Measurements from ENCODE around the gene DBN1.
A peak's percentile ranks its signal among the peaks of the same experiment; 100 is the strongest.

The DBN1 gene

DNA sequence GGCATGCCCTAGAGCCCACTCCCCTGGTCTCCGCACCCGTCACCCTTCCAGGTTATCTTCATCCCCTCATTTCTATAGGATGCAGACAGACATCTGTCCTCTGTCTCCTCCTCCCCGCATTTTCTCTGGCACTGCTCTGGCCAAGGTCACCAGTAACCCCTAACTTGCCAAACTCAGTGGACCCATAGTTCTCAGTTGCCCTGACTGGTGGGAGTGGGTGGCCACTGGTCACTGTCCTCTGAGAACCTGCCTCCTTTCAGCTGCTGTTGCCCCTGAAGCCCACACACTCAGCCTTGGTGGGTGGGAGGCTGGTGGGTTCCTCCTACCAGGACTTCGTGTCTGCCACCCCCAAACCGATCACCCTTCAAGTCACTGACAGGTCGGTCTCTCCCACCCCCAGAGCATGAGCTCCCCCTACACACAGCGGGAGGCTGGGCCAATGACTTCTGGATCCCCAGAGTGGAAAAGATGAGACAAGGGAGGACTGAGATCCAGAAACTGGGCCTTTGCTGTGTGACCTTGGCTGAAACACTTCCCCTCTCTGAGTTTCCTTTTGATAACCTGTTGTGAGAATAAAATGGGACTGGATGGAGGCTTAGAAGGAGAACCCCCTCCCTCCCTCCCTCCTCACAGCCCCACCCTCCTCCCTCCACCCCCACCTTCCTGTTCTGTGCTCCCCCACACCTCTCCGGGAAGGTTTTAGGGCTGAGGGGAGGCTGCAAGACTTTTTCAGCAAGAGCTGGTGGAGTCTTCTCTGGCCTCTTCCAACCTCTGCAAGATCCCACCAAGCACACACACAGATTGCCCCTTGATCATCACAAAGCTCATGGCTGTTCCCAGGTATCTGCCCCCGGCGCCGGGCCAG is 2.4 kb upstream of the DBN1 start:
- peak overlapping the region; percentile 5 for H3K4me3 Mint-ChIP-seq
- H3K27ac Mint-ChIP-seq, result peak overlapping the region; percentile 62
- no peaks in the 10 kb centered on the region for H3K9me3 Mint-ChIP-seq
- H3K36me3 Mint-ChIP-seq (ENCODE audit: low read depth), result peaks cover 10% of the 10 kb centered on the region
- no peak for DNase-seq
- peaks cover 5% of the 10 kb centered on the region for H3K27me3 Mint-ChIP-seq
- peaks cover 66% of the 10 kb centered on the region for H3K4me1 Mint-ChIP-seq (ENCODE audit: low read depth)

DNA sequence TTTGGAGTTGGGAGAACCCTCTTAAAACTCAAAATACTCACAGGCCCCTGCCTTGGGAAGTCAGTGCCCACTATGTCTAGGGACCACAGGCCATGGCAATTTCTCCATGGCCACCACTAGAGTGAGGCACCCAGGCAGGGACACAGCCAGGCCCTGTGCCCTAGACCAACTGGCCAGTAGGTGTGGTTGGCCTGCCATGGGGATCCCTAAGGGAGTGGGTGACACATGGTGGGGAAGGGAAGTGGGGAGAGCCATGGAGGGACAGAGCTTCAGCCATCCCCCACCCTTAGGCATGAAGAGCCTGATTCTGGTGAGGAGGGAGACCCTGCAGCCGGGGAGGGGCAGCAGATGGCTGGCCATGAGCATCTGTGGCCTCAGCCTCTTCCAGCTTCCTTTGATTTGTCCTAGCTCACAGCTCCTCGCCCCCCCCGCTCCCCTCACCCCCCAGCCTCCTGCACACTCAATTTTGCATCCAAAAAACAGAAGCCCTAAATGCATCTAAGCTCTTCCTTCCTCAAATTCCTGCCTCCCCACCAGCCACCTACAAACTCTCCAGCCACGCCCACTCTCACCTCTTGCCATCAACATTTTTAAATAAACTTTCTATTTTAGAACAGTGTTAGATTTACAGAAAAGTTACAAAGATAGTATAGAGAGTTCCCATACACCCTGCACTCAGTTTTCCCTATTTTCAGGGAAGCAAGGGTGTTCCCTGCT is 1.6 kb upstream of the DBN1 start:
- no peaks in the 10 kb centered on the region for H3K9me3 Mint-ChIP-seq
- H3K4me1 Mint-ChIP-seq (ENCODE audit: low read depth), result peaks cover 69% of the 10 kb centered on the region
- peaks cover 16% of the 10 kb centered on the region for H3K36me3 Mint-ChIP-seq (ENCODE audit: low read depth)
- H3K4me3 Mint-ChIP-seq, result peak overlapping the region; percentile 72
- peak overlapping the region; percentile 62 for H3K27ac Mint-ChIP-seq
- peaks cover 5% of the 10 kb centered on the region for H3K27me3 Mint-ChIP-seq
- no peak for DNase-seq

DNA sequence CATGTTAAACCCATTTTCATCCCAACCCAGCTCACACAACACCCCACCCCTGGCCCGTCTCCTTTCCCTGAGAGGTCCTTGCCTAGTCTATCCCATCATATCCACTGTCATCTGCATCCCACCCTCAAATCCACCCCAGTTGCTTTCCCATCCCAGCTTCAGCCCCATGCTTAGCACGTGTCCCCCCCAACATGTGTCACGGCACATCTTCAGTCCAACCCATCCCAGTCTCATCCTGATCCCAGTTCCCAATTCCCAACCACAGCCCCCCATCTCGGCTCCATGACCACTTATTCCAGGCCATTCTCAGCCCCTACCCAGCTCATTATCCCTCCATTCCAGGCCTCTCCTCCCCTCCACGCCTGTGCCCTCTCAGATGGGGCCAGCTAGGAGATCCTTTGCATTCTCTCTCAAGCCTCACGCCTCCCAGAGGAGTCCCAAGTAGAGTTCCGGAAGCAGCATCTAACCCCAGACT is 605 bp upstream of the DBN1 start:
- Mint-ChIP-seq H3K4me1 (ENCODE audit: low read depth) (peaks cover 60% of the 10 kb centered on the region), H3K9me3 (no peaks in the 10 kb centered on the region), H3K27ac (peak overlapping the region; percentile 50), H3K4me3 (peak overlapping the region; percentile 72), H3K36me3 (ENCODE audit: low read depth) (peaks cover 20% of the 10 kb centered on the region), H3K27me3 (peaks cover 5% of the 10 kb centered on the region)
- no peak for DNase-seq

DNA sequence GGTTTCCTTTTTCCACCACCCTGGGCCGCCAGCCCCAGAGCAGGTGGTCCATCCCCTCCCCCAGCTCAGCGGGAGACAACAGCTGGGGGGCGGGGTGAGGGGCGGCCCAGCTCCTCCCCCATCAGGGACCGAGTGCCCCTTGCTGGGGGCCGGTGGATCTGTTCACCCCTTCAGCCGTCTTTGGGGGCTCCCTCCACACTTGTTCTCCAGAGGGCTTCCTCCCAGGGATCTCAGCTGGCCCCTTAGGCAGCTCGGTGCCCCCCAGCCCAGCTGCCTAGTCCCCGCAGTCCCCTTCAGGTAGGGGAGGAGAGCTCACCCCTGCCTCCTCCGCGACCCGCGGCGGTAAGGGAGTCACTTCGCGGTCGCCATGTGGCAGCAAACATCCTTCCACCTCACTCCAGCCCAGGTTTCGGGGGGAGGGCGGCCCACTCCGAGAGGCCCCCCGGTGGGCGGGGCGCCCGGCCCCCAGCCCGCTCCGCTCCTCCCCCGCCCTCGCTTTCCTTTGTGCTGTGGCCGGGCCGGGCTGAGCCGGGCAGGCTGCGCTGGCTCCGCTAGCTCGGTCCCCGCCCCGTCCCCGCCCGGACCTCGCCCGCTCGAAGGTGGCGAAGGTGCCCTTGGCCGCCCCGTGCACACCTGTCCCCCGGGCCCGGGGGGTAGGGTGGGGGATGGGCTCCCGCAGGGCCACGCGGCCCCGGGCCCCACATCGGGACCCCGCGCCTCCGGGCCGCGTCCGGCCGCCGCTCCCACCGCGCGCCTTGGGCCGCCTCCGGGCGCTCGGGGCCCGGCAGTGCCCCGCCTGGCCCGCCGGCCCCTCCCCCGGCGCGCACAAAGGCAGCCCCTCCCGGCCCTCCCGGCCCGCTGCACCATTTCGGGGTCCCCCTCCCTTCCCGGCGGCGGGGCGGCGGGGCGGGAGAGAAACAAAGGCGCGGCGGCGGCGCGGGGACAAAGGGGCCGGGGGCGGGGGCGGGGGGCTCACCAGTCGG is 683 bp downstream of the DBN1 start:
- H3K4me1 Mint-ChIP-seq (ENCODE audit: low read depth), result peaks cover 48% of the 10 kb centered on the region
- peaks cover 5% of the 10 kb centered on the region for H3K27me3 Mint-ChIP-seq
- peak; percentile 80 for DNase-seq
- peak overlapping the region; percentile 82 for H3K27ac Mint-ChIP-seq
- H3K36me3 Mint-ChIP-seq (ENCODE audit: low read depth), result peaks cover 25% of the 10 kb centered on the region
- H3K9me3 Mint-ChIP-seq, result no peaks in the 10 kb centered on the region
- peak overlapping the region; percentile 78 for H3K4me3 Mint-ChIP-seq

DNA sequence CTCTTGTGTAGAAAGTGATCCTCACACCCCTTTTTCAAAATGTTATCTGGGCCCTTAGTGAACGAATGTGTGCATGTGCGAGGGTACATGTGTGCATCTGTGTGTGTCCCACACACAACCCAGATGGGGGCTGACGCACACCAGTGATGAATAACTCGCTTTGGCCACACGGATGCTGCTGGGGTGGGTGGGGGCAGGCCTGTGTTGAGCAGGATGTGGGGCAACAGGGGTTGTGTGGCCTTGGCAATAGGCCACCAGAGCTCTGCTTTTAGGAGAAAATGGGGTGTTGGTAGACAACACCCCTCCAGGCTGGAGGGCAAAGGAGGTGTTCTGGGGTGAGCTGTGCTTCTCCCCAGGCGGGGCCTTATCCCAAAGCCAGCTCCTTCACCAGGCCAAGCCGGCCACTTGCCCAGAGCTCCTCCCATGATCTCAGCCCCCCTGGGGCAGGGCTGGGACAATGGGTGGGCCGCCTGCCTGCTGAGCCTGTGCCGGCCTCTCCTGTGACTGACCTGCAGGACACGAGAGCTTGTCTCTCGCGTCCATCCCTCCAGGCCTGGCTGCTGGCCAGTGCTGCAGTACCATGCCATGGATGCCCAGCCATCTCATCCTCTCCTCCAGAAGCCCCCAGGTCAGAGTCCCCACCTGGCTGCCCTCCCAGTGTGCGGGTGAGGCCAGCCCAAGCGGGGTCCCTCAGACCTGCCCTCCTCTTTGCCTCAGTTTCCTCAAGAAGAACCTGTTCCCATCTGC is 1.7 kb downstream of the DBN1 start:
- Mint-ChIP-seq H3K4me3 (peak overlapping the region; percentile 78), H3K27me3 (peaks cover 5% of the 10 kb centered on the region), H3K4me1 (ENCODE audit: low read depth) (peaks cover 45% of the 10 kb centered on the region), H3K9me3 (no peaks in the 10 kb centered on the region), H3K36me3 (ENCODE audit: low read depth) (peaks cover 33% of the 10 kb centered on the region), H3K27ac (peak overlapping the region; percentile 84)
- DNase-seq, result no peak

DNA sequence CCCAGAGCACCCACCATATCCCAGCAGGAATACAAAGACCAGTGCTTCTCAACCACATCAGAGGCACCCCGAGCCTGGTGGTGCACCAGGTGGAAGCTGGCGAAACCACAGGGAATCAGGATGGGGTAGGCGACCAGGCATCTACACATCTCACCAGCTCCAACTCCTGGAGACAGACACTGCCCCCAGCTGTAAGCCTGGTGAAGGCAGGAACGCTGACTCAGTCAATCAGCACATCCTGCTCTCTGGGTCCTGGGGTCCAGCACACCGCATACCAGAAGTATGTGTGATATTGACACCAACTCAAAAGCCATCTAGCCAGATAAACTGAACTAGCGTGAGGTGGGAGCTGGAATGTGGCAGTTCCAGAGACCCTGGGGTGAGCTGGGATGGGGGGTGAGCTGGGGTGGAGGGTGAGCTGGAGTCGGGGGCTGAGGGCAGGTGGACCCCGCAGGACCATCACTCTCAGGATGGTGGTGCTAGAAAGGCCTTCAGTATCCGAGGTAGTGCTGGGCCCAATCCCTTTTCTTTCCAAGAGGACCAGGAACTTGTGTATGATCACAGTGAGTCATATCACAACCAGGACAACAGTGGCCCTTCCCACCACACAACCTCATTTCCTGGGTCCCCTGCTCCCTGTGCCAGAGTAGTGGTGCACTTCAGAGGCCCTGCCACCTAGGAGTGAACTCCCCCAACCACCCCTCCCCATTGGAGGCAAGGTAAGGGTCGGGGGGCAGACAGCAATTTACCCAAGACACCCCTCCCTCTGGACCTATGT is 2.5 kb downstream of the DBN1 start:
- no peaks in the 10 kb centered on the region for H3K9me3 Mint-ChIP-seq
- H3K36me3 Mint-ChIP-seq (ENCODE audit: low read depth), result peaks cover 41% of the 10 kb centered on the region
- peak overlapping the region; percentile 78 for H3K4me3 Mint-ChIP-seq
- peaks cover 5% of the 10 kb centered on the region for H3K27me3 Mint-ChIP-seq
- peaks cover 37% of the 10 kb centered on the region for H3K4me1 Mint-ChIP-seq (ENCODE audit: low read depth)
- peak overlapping the region; percentile 84 for H3K27ac Mint-ChIP-seq
- DNase-seq, result no peak

DNA sequence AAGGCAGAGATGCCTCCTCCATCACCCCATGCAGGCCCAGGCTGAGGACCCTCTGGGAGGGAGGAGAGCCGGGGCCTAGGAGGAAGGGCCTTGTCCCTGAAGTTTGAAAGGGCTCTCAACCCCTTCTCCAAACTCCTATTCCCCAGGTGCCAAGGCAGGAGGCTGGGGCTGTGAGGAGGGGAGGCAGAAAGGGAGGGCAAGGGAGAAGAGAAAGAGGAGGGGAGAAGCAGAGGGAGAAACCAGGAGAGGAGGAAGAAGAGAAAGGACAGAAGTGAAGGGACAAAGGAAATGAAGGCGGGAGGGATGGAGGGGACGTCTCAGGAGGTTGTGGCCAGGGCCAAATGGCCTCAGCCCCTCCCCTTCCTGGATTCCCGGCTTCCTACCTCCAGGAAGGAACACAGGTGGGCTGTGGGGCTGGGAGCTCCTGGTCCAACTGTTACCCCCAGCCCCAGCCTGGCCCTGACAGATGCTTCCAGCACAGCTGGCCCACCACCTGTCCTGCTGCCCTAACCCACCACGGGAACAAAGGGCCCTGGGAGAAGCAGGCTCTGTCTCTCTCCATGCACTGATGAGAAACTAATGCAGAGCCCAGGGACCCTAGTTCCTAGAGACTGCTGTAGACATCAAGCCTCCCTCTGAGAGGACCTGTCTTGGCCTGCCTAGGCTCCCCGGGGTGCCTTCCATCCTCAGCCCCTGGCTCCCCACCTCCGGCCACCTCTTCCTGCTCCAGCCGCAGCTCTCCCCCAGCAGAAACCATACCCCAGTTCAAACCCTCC is 3.5 kb downstream of the DBN1 start:
- H3K27me3 Mint-ChIP-seq, result peaks cover 5% of the 10 kb centered on the region
- peaks cover 51% of the 10 kb centered on the region for H3K36me3 Mint-ChIP-seq (ENCODE audit: low read depth)
- H3K27ac Mint-ChIP-seq, result no peak overlapping the region

DNA sequence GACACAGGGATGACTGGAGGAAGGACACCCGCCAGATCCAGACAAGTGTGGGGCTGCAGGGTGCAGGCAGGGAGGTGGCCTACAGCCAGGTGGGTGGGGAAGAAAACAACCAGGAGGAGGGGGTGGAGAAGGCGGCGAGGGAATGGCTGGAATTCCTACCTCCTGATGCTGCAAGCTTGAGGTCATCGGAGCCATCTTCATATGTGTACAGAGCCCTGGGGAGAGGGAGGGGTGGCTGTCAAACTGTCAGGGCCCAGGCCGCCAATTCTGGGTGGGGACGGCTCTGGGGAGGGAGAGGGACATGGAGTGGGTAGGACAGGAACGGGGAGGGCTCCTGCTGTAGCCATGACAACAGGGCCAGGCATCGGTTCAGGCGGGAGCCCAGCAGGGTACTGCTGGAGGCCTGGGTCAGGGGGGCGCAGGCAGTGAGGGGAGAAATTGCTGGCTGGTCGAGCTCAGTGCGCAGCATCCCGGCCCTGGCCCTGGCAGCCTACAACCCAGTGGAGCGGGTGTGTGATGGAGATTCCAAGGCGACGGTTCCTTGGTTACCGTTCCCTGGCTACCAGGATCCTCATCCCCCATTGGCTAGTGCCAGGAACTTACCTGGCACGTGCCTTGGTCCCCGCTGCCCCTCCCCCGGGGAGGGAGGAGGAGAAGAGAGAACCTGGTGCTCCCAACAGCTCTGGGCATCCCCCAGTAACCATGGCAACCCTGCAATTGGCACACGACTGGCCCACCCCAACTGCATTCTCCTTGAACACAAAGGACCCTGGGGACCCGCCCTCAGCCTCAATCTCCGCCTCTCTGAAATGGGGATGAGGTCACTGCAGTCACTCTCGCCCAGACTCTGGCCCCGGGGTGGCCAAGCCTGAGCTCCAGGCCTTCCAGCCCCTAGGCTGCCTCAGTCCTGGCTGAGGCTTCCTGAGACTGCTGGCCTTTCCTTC is 4.5 kb downstream of the DBN1 start:
- DNase-seq, result no peak
- H3K4me3 Mint-ChIP-seq, result no peak overlapping the region
- H3K9me3 Mint-ChIP-seq, result no peaks in the 10 kb centered on the region
- no peak overlapping the region for H3K27ac Mint-ChIP-seq
- H3K27me3 Mint-ChIP-seq, result peaks cover 2% of the 10 kb centered on the region
- peaks cover 51% of the 10 kb centered on the region for H3K36me3 Mint-ChIP-seq (ENCODE audit: low read depth)
- peaks cover 19% of the 10 kb centered on the region for H3K4me1 Mint-ChIP-seq (ENCODE audit: low read depth)

More for the DNA sequence above, 3.5 kb downstream of the DBN1 start:
- Mint-ChIP-seq H3K4me3 (no peak overlapping the region), H3K9me3 (no peaks in the 10 kb centered on the region), H3K4me1 (ENCODE audit: low read depth) (peaks cover 27% of the 10 kb centered on the region)
- DNase-seq, result no peak

DNA sequence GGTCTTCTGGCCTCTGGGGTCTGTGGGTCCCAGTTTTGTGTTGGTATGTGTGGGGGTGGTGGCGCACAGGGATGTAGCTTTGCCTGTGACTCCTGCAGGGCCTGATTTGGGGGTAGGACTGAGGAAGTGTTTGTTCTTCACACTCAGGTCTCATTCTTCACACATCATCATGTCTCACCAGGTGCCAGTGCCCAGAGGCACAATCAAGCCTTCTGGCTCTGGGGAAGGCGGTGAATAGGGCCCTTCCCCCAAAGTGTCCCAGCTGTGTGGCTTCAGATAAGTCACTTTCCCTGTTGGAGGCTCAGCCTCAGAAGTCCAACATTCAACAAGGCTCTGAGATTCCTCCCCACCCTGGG is 5.1 kb downstream of the DBN1 start:
- Mint-ChIP-seq H3K36me3 (ENCODE audit: low read depth) (peaks cover 54% of the 10 kb centered on the region), H3K27ac (no peak overlapping the region)
- DNase-seq, result no peak

DNA sequence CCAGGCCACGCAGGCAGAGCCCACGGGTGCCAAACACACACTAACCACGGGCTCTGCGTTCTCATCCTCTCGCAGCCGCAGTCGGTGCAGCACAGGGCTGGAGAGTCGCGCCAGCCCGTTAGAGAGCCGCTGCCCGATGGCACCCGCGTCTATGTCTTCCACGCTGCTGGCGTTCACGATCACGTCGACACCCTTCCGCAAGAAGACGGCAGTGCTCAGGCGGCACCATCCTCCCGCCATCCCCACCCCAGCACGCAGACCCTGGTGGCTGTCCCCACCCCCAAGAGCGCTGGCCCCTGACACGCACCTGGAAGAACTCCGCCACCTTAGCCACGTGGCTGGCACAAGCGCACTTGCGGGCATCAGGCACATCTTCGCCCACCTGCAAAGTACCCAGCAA is 6.0 kb downstream of the DBN1 start:
- no peak for DNase-seq
- Mint-ChIP-seq H3K4me3 (no peak overlapping the region), H3K9me3 (no peaks in the 10 kb centered on the region), H3K27ac (no peak overlapping the region), H3K27me3 (no peaks in the 10 kb centered on the region), H3K4me1 (ENCODE audit: low read depth) (peaks cover 19% of the 10 kb centered on the region), H3K36me3 (ENCODE audit: low read depth) (peaks cover 54% of the 10 kb centered on the region)

More for the DNA sequence above, 5.1 kb downstream of the DBN1 start:
- Mint-ChIP-seq H3K4me3 (no peak overlapping the region), H3K4me1 (ENCODE audit: low read depth) (peaks cover 17% of the 10 kb centered on the region), H3K27me3 (no peaks in the 10 kb centered on the region), H3K9me3 (no peaks in the 10 kb centered on the region)

DNA sequence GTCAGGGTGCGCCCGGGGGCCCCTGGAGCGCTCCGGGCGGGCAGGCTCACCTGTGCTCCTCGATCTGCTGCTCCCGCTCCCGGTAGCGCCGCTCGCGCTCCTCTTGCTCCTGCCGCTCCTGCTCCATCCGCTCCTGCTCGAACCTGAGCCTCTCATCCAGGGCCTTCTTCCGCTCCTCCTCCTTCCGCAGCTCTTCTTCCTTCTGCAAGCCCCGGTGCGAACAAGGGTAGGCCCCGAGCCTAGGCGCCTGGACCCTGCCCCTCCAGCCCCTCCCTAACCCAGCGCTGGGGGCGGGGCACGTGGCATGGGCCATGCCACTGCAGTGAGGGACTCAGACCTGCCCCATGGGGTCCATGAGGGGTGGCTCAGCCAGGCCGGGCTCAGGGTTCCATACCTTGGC is 6.6 kb downstream of the DBN1 start:
- Mint-ChIP-seq H3K4me1 (ENCODE audit: low read depth) (peaks cover 20% of the 10 kb centered on the region), H3K27me3 (no peaks in the 10 kb centered on the region), H3K27ac (no peak overlapping the region), H3K9me3 (no peaks in the 10 kb centered on the region), H3K36me3 (ENCODE audit: low read depth) (peaks cover 50% of the 10 kb centered on the region), H3K4me3 (no peak overlapping the region)
- DNase-seq, result no peak

DNA sequence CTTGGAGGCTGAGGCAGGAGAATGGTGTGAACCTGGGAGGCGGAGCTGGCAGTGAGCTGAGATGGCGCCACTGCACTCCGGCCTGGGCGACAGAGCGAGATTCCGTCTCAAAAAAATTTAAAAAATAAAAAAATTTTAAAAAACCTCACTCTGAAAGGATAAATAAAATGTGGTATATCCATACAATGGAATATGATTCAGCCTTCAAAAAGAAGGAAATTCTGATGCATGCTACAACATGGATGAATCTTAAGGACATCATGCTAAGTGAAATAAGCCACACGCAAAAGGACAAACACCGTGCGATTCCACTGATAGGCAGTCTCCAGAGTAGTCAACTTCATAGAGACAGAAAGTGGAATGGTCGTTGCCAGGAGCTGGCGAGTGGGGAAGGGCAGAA is 8.4 kb downstream of the DBN1 start:
- Mint-ChIP-seq H3K27ac (no peak overlapping the region), H3K27me3 (no peaks in the 10 kb centered on the region), H3K9me3 (no peaks in the 10 kb centered on the region), H3K4me3 (no peak overlapping the region), H3K4me1 (ENCODE audit: low read depth) (peaks cover 7% of the 10 kb centered on the region), H3K36me3 (ENCODE audit: low read depth) (peaks cover 48% of the 10 kb centered on the region)
- DNase-seq, result no peak
